ENCODE results near the gene CACNA1C.
"Not testable (repeated sequence)": the region's sequence is repeated elsewhere in the genome, so short reads cannot be mapped to it uniquely, and the experiment has no call there.

The CACNA1C gene

GRCh38 chr12:2483713-2484112 lies 430.9 kb downstream of the CACNA1C start:
- DNase-seq (ENCODE audit: low read depth in 2 of 2): no peak

DNA sequence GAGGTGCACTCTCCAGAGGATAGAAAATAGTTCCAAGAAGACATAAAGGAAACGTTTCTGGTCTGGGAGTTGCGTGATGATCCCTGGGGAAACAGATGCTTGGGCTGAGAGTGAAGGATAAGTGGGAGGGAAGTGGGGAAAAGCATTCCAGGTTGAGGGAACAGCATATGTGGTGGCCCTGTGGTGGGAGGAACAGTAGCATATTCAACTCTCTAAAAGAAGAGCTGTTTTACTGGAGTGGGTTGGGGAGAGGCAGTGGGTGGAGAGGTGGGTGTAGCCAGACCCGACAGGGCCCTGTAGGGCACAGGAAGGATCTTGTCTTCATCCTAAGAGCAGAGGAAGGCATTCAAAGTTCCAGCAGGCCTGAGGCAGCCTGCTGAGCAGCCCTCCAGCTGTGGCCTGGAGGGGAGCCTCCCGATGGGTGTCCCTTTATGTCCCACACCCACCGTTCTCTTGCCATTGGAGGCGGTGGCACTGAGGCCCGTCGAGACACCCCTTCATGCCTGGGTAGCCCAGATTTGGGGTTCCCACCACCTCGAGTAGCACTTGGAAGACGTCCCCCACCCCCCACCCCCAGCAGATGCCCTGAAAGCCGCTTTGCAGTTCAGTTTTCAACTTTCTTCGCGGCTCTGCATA lies 431.5 kb downstream of the CACNA1C start:
- no peak for DNase-seq (ENCODE audit: low read depth in 2 of 2)

GRCh38 chr12:2485681-2486080 lies 432.9 kb downstream of the CACNA1C start:
- no peak for DNase-seq (ENCODE audit: low read depth in 2 of 2)

DNA sequence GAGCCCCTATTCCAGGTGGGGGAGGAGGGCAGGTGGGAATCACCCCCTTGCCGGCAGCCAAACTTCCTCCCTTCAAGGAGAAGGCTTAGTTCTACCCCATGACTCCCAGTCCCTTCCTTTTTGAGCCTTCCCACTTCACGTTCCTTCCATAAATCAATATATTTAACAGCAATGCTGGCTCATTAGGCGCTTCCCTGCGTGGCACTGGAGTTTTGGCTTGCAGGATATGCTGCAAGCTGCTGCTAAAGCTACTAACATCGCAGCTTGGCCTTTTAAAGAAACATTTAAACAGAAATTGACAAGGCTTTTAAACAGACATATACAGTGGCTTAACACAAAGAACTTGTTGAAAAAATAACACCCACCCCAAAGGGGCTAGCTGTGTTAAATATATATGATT lies 434.0 kb downstream of the CACNA1C start:
- DNase-seq (ENCODE audit: low read depth in 2 of 2): no peak

DNA sequence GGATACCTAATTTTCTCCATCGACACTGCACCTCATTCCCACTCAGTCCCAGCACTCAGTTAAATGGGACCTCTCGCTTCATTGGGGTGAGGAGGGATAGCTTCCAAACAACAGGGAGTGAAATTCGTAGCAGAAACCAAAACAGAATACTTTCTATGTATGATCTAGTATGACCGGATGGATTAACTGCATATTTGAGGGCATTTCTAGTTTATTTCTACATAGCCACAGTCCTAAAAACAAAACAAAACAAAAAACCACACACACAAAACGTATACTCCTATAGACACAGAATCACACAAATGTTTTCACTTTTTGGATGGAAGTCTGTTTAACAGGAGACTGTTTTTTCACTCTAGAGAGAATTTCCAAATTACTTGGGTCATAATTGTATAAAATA lies 434.5 kb downstream of the CACNA1C start:
- DNase-seq (ENCODE audit: low read depth in 2 of 2): no peak

DNA sequence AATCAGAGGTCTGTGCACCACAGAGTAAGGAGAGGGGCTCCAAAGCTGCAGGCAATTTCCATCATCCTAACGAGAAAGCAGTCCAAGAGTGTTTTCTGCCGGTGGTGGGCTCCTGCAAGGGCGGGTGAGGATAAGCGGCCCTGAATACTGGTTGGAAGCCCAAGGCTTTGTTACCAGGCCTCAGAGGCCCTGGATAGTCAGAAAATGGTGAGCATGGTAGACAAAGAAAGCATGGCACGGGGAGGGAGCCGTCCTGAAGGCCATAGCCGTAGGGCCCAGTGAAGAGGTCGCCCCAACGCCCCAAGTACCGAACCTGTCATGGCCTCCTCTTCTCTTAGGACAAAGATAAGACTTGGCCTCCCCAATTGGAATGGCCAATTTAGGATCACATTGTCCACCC lies 435.3 kb downstream of the CACNA1C start:
- no peak for DNase-seq (ENCODE audit: low read depth in 2 of 2)

DNA sequence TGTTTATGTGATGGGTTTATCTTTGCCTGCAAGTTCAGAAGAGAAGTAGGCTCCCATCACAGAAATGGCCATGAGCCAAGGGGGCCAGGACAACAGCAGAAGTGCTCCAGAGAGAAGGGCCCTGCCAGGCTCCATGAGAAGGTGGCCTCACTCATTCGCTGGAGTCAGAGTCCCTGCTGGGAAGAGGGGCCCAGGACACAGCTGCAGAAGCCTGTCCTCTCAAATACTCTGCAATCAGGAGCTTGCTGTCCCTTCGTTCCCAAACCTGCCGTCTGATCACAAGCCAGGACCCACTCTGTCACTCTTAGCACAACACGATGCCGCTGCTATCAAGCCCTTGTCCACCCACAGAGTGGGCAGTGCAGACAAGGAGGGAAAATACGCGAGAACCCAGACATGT lies 435.8 kb downstream of the CACNA1C start:
- no peak for DNase-seq (ENCODE audit: low read depth in 2 of 2)

DNA sequence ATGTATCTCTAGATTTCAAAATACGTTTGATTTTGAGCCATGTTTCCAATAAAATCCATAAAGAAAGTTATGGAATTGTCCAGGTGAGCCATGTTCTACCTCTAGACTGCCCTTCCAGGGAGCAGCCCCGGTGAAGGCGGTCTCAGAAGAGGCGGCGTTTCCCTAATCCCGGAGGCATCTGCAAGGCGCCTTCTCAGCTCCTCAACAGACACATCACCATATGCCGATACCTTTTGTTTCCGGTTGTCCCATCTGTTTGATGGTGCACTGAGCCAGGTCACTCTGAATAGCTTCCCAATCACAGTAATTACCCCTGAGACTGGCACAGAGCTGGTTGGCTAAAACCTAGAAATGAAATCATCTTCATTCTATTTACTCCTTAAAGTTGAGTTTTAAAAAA lies 436.5 kb downstream of the CACNA1C start:
- no peak for DNase-seq (ENCODE audit: low read depth in 2 of 2)

GRCh38 chr12:2490831-2491230 lies 438.0 kb downstream of the CACNA1C start:
- no peak for DNase-seq (ENCODE audit: low read depth in 2 of 2)

GRCh38 chr12:2491349-2491748 lies 438.6 kb downstream of the CACNA1C start:
- not testable (repeated sequence) for DNase-seq (ENCODE audit: low read depth in 2 of 2)

DNA sequence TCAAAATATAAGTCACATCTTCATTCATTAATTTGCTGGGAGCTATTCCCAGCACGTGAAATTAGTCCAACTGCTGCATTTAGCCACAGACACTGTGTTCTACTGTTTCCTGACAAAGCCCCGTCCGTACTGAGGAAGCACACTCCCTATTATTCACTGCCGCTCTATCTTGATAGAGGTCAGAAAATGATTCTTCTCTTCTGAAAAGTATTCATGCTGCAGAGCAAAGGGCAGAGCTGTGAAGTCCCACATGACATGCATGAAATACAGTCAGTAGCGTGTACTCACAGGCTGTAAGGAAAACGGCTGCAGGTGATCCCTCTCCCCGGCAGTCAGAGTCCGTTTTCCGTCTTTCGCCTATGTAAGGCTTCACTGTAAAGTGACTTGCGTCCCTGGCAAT lies 439.4 kb downstream of the CACNA1C start:
- no peak for DNase-seq (ENCODE audit: low read depth in 2 of 2)

GRCh38 chr12:2493086-2493485 lies 440.3 kb downstream of the CACNA1C start:
- DNase-seq (ENCODE audit: low read depth in 2 of 2): no peak

DNA sequence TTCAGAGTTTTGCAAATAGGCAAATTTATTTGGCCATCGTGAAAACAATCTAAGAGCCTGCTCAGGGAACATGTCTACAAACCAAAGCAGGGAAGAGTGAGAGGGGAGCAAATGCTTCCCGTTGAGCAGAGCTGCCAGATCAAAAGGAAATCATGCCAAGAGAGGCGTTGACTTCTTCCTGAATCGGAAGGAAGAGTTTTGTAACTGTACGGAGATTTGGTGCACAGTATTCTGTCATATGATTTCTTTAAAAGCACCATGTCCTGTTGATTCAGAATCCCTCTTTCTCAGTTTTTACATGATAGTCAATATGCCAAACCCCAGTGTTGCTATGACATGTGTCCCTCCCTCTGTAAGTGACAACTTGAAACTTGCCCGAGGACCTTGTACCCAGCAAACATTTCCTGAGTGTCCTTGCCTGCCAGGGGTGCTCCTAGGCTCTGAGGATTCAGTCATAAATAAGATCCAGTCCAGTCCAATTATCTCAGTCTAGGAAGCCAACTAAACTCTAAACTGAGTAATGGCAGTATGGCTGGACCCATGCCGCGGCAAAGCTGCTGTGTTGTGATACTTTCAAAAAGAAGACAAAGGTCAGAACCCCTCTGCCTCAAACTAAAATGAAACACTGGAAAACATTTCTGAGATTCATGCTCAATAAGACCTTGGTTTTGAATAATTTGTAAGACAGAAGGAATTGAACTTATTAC lies 441.9 kb downstream of the CACNA1C start:
- DNase-seq (ENCODE audit: low read depth in 2 of 2): no peak

GRCh38 chr12:2495417-2496112 lies 442.8 kb downstream of the CACNA1C start:
- DNase-seq (ENCODE audit: low read depth in 2 of 2): no peak

- no peak for DNase-seq (ENCODE audit: low read depth in 2 of 2)
These were observed 446.2 kb downstream of the CACNA1C start for GRCh38 chr12:2498964-2499500.

GRCh38 chr12:2501464-2502191 lies 448.8 kb downstream of the CACNA1C start:
- DNase-seq (ENCODE audit: low read depth in 2 of 2): no peak

DNA sequence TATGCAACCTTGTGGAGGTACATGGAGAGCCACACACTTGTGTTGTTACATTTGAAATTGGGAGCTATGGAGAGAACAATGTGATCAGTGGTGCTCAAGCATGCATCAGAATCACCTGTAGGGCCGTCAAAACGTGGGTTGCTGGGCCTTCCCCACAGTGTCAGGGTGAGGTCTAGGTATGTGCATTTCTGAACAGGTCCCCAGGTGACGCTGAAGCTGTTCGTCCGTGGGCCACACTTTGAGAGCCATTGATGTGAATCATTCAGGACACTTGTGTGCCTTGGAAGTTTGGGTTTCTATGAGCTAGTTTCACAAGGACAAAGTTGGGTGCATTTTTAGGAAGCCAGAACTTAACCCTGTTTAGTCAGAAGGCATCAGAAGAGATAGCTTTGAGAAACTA lies 450.2 kb downstream of the CACNA1C start:
- DNase-seq (ENCODE audit: low read depth in 2 of 2): no peak

GRCh38 chr12:2503762-2504161 lies 451.0 kb downstream of the CACNA1C start:
- DNase-seq (ENCODE audit: low read depth in 2 of 2): no peak

GRCh38 chr12:2504577-2504976 lies 451.8 kb downstream of the CACNA1C start:
- DNase-seq (ENCODE audit: low read depth in 2 of 2): no peak

- no peak for DNase-seq (ENCODE audit: low read depth in 2 of 2)
These were observed 455.0 kb downstream of the CACNA1C start for GRCh38 chr12:2507814-2508213.

- no peak for DNase-seq (ENCODE audit: low read depth in 2 of 2)
These were observed 456.4 kb downstream of the CACNA1C start for GRCh38 chr12:2509137-2509536.

GRCh38 chr12:2510045-2510444 lies 457.3 kb downstream of the CACNA1C start:
- DNase-seq (ENCODE audit: low read depth in 2 of 2): no peak
